HCT116 (cell line): ENCODE measurements around the gene KIF1A. TPM values are rescaled to one million over a fixed set of nuclear protein-coding genes. Genes with fewer than 3 reads are reported as not detected.

Source experiments
- ATAC-seq: fragments of 200-7000 bp; cut with Tn5 transposase; 2 replicates; pipeline ENCODE4 v1.9.1; 2020; ENCODE audit warnings: mild to moderate bottlenecking, moderate library complexity
- BruUV-seq: library from RNA; stranded (reverse); fragments of 400-500 nt; replicated peaks from 2 replicates; lab custom pipeline; 2021; lab: Mats Ljungman, UMichigan
- CTCF ChIA-PET: fragments of 300-600 bp; sonication (Branson Sonifier 250); formaldehyde crosslinking; loops from one replicate; lab custom pipeline; 2021; ENCODE audit warnings: antibody characterized with exemption; lab: Charles Lee
- POLR2A ChIA-PET: fragments of 300-600, 350-600 bp; sonication (Branson Sonifier 250); formaldehyde crosslinking; loops from one replicate; lab custom pipeline; 2021; ENCODE audit warnings: antibody characterized with exemption; lab: Charles Lee
- RAD21 ChIA-PET, 2 experiments: fragments of 300-600 bp; sonication (Branson Sonifier 250); formaldehyde crosslinking; loops; one replicate each; lab custom pipeline; 2023; ENCODE audit warnings: low total read pairs in 2 of 2; ENCODE audit not compliant: uncharacterized antibody in 2 of 2, unreplicated experiment in 2 of 2, low non-redundant PET in 1 of 2; lab: Charles Lee
- DNase-seq: peaks from one replicate; pipeline ENCODE4 v3.0.0-alpha.2; 2010; ENCODE audit warnings: low read depth, low spot score
- H2AFZ ChIP-seq: fragments of 200-600 bp; shearing (Covaris generic), sonication (generic); 2 replicates; pipeline ENCODE4 v1.6.1; 2017; ENCODE audit warnings: low read depth, mixed run types, mixed read lengths, antibody characterized with exemption, low read length; ENCODE audit not compliant: poor library complexity, severe bottlenecking
- H3K27ac ChIP-seq: 2 replicates; pipeline ENCODE4 v1.5.1; 2012; ENCODE audit warnings: low read depth, low read length
- H3K27me3 ChIP-seq: fragments of 200-600 bp; sonication (generic); 2 replicates; pipeline ENCODE4 v1.6.1; 2016; ENCODE audit warnings: mixed run types, low read length, mixed read lengths; ENCODE audit not compliant: insufficient read depth
- H3K36me3 ChIP-seq, 2 experiments: fragments of 200-500 bp in 1 of 2; fragments of 200-600 bp in 1 of 2; sonication (Bioruptor generic) in 1 of 2; sonication (generic) in 1 of 2; 2 replicates each; pipeline versions ENCODE4 v1.5.1 to v1.6.1; 2014 to 2016; ENCODE audit warnings: low read length in 2 of 2, inconsistent platforms in 1 of 2, mixed read lengths in 1 of 2, mixed run types in 1 of 2; ENCODE audit not compliant: insufficient read depth in 2 of 2, control insufficient read depth in 1 of 2
- H3K4me1 ChIP-seq, 2 experiments: fragments of 200-600 bp in 1 of 2; sonication (generic) in 1 of 2; 2 replicates each; pipeline versions ENCODE4 v1.5.1 to v1.6.1; 2012 to 2017; ENCODE audit warnings: low read length in 2 of 2, inconsistent platforms in 1 of 2, mild to moderate bottlenecking in 1 of 2, mixed read lengths in 1 of 2, mixed run types in 1 of 2, moderate library complexity in 1 of 2; ENCODE audit not compliant: insufficient read depth in 2 of 2, control insufficient read depth in 1 of 2
- H3K4me2 ChIP-seq: fragments of 200-600 bp; sonication (generic); 2 replicates; pipeline ENCODE4 v1.6.1; 2017; ENCODE audit warnings: mixed run types, low read length, mixed read lengths
- H3K4me3 ChIP-seq, 2 experiments: fragments of 200-600 bp in 1 of 2; sonication (generic) in 1 of 2; replicated peaks in 1 of 2; 2 replicates each; pipeline ENCODE4 v1.5.1; 2011 to 2016; ENCODE audit warnings: low read length in 2 of 2, control low read depth in 1 of 2, low read depth in 1 of 2, mild to moderate bottlenecking in 1 of 2, mixed read lengths in 1 of 2, mixed run types in 1 of 2
- H3K79me2 ChIP-seq: fragments of 200-600 bp; sonication (generic); 2 replicates; pipeline ENCODE4 v1.6.1; 2017; ENCODE audit warnings: mild to moderate bottlenecking, mixed run types, low read length, moderate library complexity, mixed read lengths; ENCODE audit not compliant: insufficient read depth
- H3K9ac ChIP-seq: fragments of 200-600 bp; sonication (generic); 2 replicates; pipeline ENCODE4 v1.6.1; 2016; ENCODE audit warnings: low read length, mixed read lengths
- H3K9me2 ChIP-seq: fragments of 200-600 bp; sonication (generic), shearing (Covaris generic); 2 replicates; pipeline ENCODE4 v1.6.1; 2017; ENCODE audit warnings: mixed run types, mild to moderate bottlenecking, moderate library complexity; ENCODE audit not compliant: insufficient read depth
- H3K9me3 ChIP-seq, 2 experiments: fragments of 200-500 bp in 1 of 2; fragments of 200-600 bp in 1 of 2; sonication (Bioruptor generic) in 1 of 2; sonication (generic) in 1 of 2; 2 replicates each; pipeline ENCODE4 v1.6.1; 2014 to 2017; ENCODE audit warnings: low read length in 2 of 2, mixed read lengths in 2 of 2, inconsistent platforms in 1 of 2, low read depth in 1 of 2, mild to moderate bottlenecking in 1 of 2, mixed run types in 1 of 2, moderate library complexity in 1 of 2; ENCODE audit not compliant: control insufficient read depth in 1 of 2, insufficient read depth in 1 of 2
- H4K20me1 ChIP-seq: fragments of 200-600 bp; sonication (generic), shearing (Covaris generic); 2 replicates; pipeline ENCODE4 v1.6.1; 2017; ENCODE audit warnings: mixed run types, mild to moderate bottlenecking, moderate library complexity; ENCODE audit not compliant: insufficient read depth
- CBX3 ChIP-seq: IDR thresholded peaks from 2 replicates; pipeline ENCODE4 v1.6.1; 2012; ENCODE audit warnings: low read depth
- CEBPB ChIP-seq: IDR thresholded peaks from 2 replicates; pipeline ENCODE4 v1.6.1; 2012; ENCODE audit warnings: low read depth
- EGR1 ChIP-seq: IDR thresholded peaks from 2 replicates; pipeline ENCODE4 v1.6.1; 2012; ENCODE audit warnings: low read depth
- ELF1 ChIP-seq: IDR thresholded peaks from 2 replicates; pipeline ENCODE4 v1.6.1; 2012; ENCODE audit warnings: low read depth, borderline replicate concordance
- EZH2 ChIP-seq: fragments of 200-600 bp; sonication (generic); IDR thresholded peaks from 2 replicates; pipeline ENCODE4 v1.6.1; 2017; ENCODE audit warnings: antibody characterized with exemption, mixed run types
- EZH2phosphoT487 ChIP-seq: fragments of 200-600 bp; IDR thresholded peaks from 2 replicates; pipeline ENCODE4 v1.6.1; 2018; ENCODE audit warnings: antibody characterized with exemption, borderline replicate concordance
- FOSL1 ChIP-seq: IDR thresholded peaks from 2 replicates; pipeline ENCODE4 v1.6.1; 2012; ENCODE audit warnings: low read depth
- POLR2A ChIP-seq: IDR thresholded peaks from 2 replicates; pipeline ENCODE4 v1.7.0; 2011; ENCODE audit warnings: borderline replicate concordance; ENCODE audit not compliant: insufficient read depth, insufficient read length; ENCODE audit errors: extremely low read depth
- SIN3A ChIP-seq: IDR thresholded peaks from 2 replicates; pipeline ENCODE4 v1.6.1; 2012; ENCODE audit warnings: low read depth
- SP1 ChIP-seq: IDR thresholded peaks from 2 replicates; pipeline ENCODE4 v1.6.1; 2012; ENCODE audit warnings: low read depth
- TCF7L2 ChIP-seq: IDR thresholded peaks from 2 replicates; pipeline ENCODE4 v1.7.0; 2011; ENCODE audit warnings: borderline replicate concordance, inconsistent platforms; ENCODE audit not compliant: insufficient read depth, insufficient read length; ENCODE audit errors: extremely low read depth
- YY1 ChIP-seq: IDR thresholded peaks from 2 replicates; pipeline ENCODE4 v1.6.1; 2011; ENCODE audit warnings: low read length, low read depth, moderate library complexity, mild to moderate bottlenecking; ENCODE audit not compliant: insufficient replicate concordance; ENCODE audit errors: extremely low read depth
- ZFX ChIP-seq: fragments of 450-650 bp; IDR thresholded peaks from 2 replicates; pipeline ENCODE4 v1.6.1; 2017
- ZNF274 ChIP-seq: fragments of 200-500 bp; sonication (Bioruptor generic); IDR thresholded peaks from 2 replicates; pipeline ENCODE4 v1.6.1; 2014; ENCODE audit warnings: mild to moderate bottlenecking, low read depth, low read length, inconsistent platforms
- intact Hi-C: fragments of 100-400 bp; cut with micrococcal nuclease; formaldehyde crosslinking; loops from 2 replicates; pipeline ENCODE4 v1.10.0; 2022
- total RNA-seq: library from RNA; stranded (reverse); gene quantifications from one replicate; pipeline ENCODE4 v1.2.1, GENCODE V29; 2021; ENCODE audit not compliant: unreplicated experiment
- TF ChIP-seq, protein P1 (sequence below), 3 experiments: fragments of 200-600 bp in 1 of 3; sonication (generic) in 1 of 3; IDR thresholded peaks in 2 of 3; conservative IDR thresholded peaks in 1 of 3; 2 replicates each; pipeline ENCODE4 v1.5.1; 2012 to 2017; ENCODE audit warnings: low read depth in 2 of 3, low read length in 2 of 3, antibody characterized with exemption in 1 of 3, borderline replicate concordance in 1 of 3, control low read depth in 1 of 3, mild to moderate bottlenecking in 1 of 3, mixed read lengths in 1 of 3, mixed run types in 1 of 3, moderate library complexity in 1 of 3; ENCODE audit not compliant: insufficient read depth in 1 of 3
- TF ChIP-seq, protein P2 (sequence below): IDR thresholded peaks from 2 replicates; pipeline ENCODE4 v1.6.1; 2012; ENCODE audit warnings: low read depth
- TF ChIP-seq, protein P3 (sequence below): IDR thresholded peaks from 2 replicates; pipeline ENCODE4 v1.6.1; 2011; ENCODE audit warnings: mild to moderate bottlenecking, low read length, moderate library complexity; ENCODE audit not compliant: insufficient replicate concordance; ENCODE audit errors: extremely low read depth
- TF ChIP-seq, protein P4 (sequence below): IDR thresholded peaks from 2 replicates; pipeline ENCODE4 v1.6.1; 2012

Gene KIF1A
- total RNA-seq, 1 experiment from 2014 or later = 0.27 TPM

DNA sequence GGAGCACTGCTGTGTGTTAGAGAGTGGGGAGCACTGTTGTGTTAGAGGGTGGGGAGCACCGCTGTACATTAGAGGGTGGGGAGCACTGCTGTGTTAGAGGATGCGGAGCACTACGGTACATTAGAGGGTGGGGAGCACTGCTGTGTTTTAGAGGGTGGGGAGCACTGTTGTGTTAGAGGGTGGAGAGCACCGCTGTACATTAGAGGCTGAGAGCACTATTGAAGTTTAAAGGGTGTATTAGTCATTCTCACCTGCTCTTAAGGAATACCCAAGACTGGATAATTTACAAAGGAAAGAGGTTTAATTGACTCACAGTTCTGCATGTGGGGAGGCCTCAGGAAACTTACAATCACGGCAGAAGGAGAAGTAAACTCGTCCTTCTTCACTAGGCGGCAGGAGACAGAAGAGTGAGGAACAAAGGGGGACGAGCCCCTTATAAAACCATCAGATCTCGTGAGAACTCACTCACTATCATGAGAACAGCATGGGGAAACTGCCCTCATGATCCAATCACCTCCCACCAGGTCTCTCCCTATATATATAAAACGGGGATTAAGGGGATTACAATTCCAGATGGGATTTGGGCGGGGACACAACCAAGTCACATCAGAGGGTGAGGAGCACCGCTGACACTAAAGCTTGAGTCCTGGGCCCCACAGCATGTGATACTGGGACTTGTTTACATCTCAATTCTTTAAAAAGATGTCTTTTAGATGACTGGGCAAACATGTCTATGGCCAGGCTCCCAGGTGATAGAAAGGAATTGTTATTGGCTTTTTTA, 29.1 kb upstream of the KIF1A start (continued):
- TF ChIP-seq, protein P1, sequence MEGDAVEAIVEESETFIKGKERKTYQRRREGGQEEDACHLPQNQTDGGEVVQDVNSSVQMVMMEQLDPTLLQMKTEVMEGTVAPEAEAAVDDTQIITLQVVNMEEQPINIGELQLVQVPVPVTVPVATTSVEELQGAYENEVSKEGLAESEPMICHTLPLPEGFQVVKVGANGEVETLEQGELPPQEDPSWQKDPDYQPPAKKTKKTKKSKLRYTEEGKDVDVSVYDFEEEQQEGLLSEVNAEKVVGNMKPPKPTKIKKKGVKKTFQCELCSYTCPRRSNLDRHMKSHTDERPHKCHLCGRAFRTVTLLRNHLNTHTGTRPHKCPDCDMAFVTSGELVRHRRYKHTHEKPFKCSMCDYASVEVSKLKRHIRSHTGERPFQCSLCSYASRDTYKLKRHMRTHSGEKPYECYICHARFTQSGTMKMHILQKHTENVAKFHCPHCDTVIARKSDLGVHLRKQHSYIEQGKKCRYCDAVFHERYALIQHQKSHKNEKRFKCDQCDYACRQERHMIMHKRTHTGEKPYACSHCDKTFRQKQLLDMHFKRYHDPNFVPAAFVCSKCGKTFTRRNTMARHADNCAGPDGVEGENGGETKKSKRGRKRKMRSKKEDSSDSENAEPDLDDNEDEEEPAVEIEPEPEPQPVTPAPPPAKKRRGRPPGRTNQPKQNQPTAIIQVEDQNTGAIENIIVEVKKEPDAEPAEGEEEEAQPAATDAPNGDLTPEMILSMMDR (IDR thresholded peaks at IDR 0.05 in 2 of 3, conservative IDR thresholded peaks at IDR 0.05 in 1 of 3; ENCODE audit: borderline replicate concordance in 1 of 3, insufficient read depth in 1 of 3, low read depth in 2 of 3, low read length in 2 of 3) = no peak

DNA sequence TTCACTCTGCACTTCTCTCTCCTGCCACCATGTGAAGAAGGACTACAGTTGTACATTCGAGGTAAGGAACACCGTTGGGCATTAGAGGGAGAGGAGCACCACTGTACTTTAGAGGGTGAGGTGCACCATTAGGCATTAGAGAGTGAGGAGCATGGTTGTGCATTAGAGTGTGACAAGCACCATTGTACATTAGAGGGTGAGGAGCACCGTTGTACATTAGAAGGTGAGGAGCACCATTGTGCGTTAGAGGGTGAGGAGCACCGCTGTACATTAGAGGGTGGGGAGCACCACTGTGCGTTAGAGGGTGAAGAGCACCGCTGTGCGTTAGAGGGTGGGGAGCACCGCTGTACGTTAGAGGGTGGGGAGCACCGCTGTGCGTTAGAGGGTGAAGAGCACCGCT, 27.8 kb upstream of the KIF1A start:
- BruUV-seq = no TSS peak
- POLR2A ChIA-PET = no interaction called here
- H3K9me3 ChIP-seq = no peaks in the 10 kb centered on the region
- TF ChIP-seq TCF7L2 (no peak), ZFX (no peak), CBX3 (no peak), YY1 (no peak), EZH2phosphoT487 (no peak), CEBPB (no peak), EZH2 (no peak), EGR1 (no peak), ZNF274 (no peak), POLR2A (no peak), FOSL1 (no peak), ELF1 (no peak), SIN3A (no peak), SP1 (no peak)
- TF ChIP-seq, protein P2, sequence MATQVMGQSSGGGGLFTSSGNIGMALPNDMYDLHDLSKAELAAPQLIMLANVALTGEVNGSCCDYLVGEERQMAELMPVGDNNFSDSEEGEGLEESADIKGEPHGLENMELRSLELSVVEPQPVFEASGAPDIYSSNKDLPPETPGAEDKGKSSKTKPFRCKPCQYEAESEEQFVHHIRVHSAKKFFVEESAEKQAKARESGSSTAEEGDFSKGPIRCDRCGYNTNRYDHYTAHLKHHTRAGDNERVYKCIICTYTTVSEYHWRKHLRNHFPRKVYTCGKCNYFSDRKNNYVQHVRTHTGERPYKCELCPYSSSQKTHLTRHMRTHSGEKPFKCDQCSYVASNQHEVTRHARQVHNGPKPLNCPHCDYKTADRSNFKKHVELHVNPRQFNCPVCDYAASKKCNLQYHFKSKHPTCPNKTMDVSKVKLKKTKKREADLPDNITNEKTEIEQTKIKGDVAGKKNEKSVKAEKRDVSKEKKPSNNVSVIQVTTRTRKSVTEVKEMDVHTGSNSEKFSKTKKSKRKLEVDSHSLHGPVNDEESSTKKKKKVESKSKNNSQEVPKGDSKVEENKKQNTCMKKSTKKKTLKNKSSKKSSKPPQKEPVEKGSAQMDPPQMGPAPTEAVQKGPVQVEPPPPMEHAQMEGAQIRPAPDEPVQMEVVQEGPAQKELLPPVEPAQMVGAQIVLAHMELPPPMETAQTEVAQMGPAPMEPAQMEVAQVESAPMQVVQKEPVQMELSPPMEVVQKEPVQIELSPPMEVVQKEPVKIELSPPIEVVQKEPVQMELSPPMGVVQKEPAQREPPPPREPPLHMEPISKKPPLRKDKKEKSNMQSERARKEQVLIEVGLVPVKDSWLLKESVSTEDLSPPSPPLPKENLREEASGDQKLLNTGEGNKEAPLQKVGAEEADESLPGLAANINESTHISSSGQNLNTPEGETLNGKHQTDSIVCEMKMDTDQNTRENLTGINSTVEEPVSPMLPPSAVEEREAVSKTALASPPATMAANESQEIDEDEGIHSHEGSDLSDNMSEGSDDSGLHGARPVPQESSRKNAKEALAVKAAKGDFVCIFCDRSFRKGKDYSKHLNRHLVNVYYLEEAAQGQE = no peak
- TF ChIP-seq, protein P3, sequence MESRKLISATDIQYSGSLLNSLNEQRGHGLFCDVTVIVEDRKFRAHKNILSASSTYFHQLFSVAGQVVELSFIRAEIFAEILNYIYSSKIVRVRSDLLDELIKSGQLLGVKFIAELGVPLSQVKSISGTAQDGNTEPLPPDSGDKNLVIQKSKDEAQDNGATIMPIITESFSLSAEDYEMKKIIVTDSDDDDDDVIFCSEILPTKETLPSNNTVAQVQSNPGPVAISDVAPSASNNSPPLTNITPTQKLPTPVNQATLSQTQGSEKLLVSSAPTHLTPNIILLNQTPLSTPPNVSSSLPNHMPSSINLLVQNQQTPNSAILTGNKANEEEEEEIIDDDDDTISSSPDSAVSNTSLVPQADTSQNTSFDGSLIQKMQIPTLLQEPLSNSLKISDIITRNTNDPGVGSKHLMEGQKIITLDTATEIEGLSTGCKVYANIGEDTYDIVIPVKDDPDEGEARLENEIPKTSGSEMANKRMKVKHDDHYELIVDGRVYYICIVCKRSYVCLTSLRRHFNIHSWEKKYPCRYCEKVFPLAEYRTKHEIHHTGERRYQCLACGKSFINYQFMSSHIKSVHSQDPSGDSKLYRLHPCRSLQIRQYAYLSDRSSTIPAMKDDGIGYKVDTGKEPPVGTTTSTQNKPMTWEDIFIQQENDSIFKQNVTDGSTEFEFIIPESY = no peak
- TF ChIP-seq, protein P4, sequence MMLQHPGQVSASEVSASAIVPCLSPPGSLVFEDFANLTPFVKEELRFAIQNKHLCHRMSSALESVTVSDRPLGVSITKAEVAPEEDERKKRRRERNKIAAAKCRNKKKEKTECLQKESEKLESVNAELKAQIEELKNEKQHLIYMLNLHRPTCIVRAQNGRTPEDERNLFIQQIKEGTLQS = no peak

More for the DNA sequence above, 27.8 kb upstream of the KIF1A start:
- no peaks in the 10 kb centered on the region for H3K79me2 ChIP-seq
- H3K27ac ChIP-seq = no peak overlapping the region
- no peaks in the 10 kb centered on the region for H3K36me3 ChIP-seq
- H3K27me3 ChIP-seq = no peaks in the 10 kb centered on the region
- DNase-seq (no peak), ATAC-seq (no peak)
- ChIA-PET RAD21 (no interaction called here), CTCF (no interaction called here)
- H2AFZ ChIP-seq = no peak overlapping the region
- H4K20me1 ChIP-seq = no peaks in the 10 kb centered on the region
- no peak overlapping the region for H3K4me3 ChIP-seq
- H3K9ac ChIP-seq = no peak overlapping the region
- H3K9me2 ChIP-seq = no peaks in the 10 kb centered on the region
- H3K4me1 ChIP-seq = no peaks in the 10 kb centered on the region
- intact Hi-C loops = no loop called here
- H3K4me2 ChIP-seq = no peak overlapping the region
